Heart left ventricle (tissue), 13 donors: ENCODE results near the gene TNS3.

Experiments used
- POLR2A ChIP-seq, 2 donors: fragments of 450-650 bp; IDR thresholded peaks; one replicate each; pipeline ENCODE4 v1.6.1; 2017; ENCODE audit warnings: antibody characterized with exemption in 2 of 2, mild to moderate bottlenecking in 2 of 2, moderate library complexity in 2 of 2
- TF ChIP-seq, protein P1 (sequence below), 12 donors: fragments of 200-600 bp; sonication (generic) in 4 of 12; IDR thresholded peaks; one replicate each; pipeline versions ENCODE4 v1.5.0 to v1.8.0; 2018 to 2022; ENCODE audit warnings: antibody characterized with exemption in 12 of 12, mild to moderate bottlenecking in 5 of 12
- donor health status: ischemic (EF 13 %, LVEDD 7.1; RV severe dilation, severe dysfunction).
- donor health status: DM: no; HTN: yes; CAD: no.
- donor health status: DM: no; HTN: no; CAD: no.
- donor health status: ischemic (EF 25% LVEDD 6.9; RV normal size, moderate dysfunction).
- donor health status: ischemic (EF 25% LVEDD 5.7; RV mildly dilated, moderate dysfunction).
- donor health status: ischemic (EF 35%, LVEDD 5.7; RV mildly dilated, moderate dysfunction).
- donor health status: nonischemic (EF 11% LVEDD 7.7; RV severe dilation, severe dysfunction).
- donor health status: DM: yes; HTN: yes; CAD: no.
- donor health status: PGD.
- donor health status: ischemic (EF 29% LVEDD 5.4; RV normal size, mild dysfunction).
- donor health status: nonischemic (EF 23%, LVEDD 6.1; RV moderate dilation, normal function).

DNA sequence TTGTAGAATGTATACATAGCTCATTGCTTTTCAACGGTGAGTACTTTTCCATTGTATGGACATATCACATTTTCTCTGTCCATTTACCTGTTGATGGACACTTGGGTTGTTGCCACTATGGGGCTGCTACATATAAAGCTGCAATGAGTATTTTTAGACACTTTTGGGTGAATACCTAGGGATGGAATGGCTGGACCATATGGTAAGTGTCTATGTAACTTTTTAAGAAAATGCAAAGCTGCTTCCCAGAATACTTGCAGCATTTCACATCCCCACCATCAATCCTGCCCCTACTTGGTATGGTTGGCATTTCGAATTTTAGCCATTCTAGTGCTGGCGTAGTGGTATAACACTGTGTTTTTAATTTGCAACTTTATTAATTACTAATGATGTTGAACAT, 274.6 kb downstream of the TNS3 start:
- TF ChIP-seq, protein P1, sequence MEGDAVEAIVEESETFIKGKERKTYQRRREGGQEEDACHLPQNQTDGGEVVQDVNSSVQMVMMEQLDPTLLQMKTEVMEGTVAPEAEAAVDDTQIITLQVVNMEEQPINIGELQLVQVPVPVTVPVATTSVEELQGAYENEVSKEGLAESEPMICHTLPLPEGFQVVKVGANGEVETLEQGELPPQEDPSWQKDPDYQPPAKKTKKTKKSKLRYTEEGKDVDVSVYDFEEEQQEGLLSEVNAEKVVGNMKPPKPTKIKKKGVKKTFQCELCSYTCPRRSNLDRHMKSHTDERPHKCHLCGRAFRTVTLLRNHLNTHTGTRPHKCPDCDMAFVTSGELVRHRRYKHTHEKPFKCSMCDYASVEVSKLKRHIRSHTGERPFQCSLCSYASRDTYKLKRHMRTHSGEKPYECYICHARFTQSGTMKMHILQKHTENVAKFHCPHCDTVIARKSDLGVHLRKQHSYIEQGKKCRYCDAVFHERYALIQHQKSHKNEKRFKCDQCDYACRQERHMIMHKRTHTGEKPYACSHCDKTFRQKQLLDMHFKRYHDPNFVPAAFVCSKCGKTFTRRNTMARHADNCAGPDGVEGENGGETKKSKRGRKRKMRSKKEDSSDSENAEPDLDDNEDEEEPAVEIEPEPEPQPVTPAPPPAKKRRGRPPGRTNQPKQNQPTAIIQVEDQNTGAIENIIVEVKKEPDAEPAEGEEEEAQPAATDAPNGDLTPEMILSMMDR (IDR thresholded peaks at IDR 0.05), result no peak
- TF ChIP-seq POLR2A (IDR thresholded peaks at IDR 0.05), result no peak
